SU-DHL-6 (cell line): Measurements from ENCODE around the gene VPS52.

ENCODE experiments used
- CTCF ChIP-seq: fragments of 200-600 bp; sonication (generic); IDR thresholded peaks from one replicate; pipeline ENCODE4 v1.5.1; 2017; ENCODE audit warnings: antibody characterized with exemption, mild to moderate bottlenecking, low read length, moderate library complexity; ENCODE audit not compliant: insufficient read depth, poor library complexity, severe bottlenecking
- EZH2phosphoT487 ChIP-seq: fragments of 200-600 bp; sonication (generic), shearing (Covaris generic); conservative IDR thresholded peaks from 2 replicates; pipeline ENCODE4 v1.6.1; 2018; ENCODE audit warnings: mild to moderate bottlenecking, antibody characterized with exemption, low read length, moderate library complexity, mixed read lengths

- TF ChIP-seq CTCF (no peak), EZH2phosphoT487 (no peak)
These were observed 17.5 kb upstream of the VPS52 start, which contains the start of the genes PFDN6 and WDR46 for GRCh38 chr6:33288921-33289783.
